GM21390 (cell line): ENCODE measurements around the gene JMJD1C.
"Not testable (repeated sequence)": the region's sequence is repeated elsewhere in the genome, so short reads cannot be mapped to it uniquely, and the experiment has no call there.

Experiments
- ATAC-seq: cut with Tn5 transposase; IDR thresholded peaks from one replicate; pipeline ENCODE4 v1.9.1; 2021; ENCODE audit not compliant: unreplicated experiment

JMJD1C gene

DNA sequence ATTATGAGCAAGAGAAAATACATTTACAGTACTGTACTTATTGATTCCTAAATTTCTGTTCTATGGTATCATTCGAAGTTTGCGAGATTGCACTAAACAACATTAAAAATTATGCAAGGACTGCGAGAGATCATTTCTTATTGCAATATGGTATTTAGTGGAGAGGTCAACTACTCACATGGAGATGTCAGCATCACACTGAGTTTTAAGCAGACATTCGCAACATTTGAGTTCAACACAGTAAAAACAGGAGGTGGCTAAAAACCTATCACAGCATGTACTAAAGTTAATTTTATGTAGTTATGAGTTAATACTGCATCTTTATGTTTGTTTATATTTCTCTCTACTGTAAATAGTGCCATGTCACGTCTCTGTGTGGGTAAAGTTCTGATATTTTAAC, 53.5 kb downstream of the JMJD1C start:
- no peak for ATAC-seq

- no peak for ATAC-seq
Observed at GRCh38 chr10:63410633-63411032, 55.1 kb downstream of the JMJD1C start.

GRCh38 chr10:63409465-63410027, 56.2 kb downstream of the JMJD1C start:
- no peak for ATAC-seq

- no peak for ATAC-seq
Observed at GRCh38 chr10:63407136-63407662, 58.6 kb downstream of the JMJD1C start.

GRCh38 chr10:63396133-63396761, 69.5 kb downstream of the JMJD1C start:
- no peak for ATAC-seq

GRCh38 chr10:63393050-63393449, 72.7 kb downstream of the JMJD1C start:
- ATAC-seq = no peak

GRCh38 chr10:63392224-63392623, 73.6 kb downstream of the JMJD1C start:
- no peak for ATAC-seq

- ATAC-seq = no peak
Observed at GRCh38 chr10:63391812-63392211, 74.0 kb downstream of the JMJD1C start.

DNA sequence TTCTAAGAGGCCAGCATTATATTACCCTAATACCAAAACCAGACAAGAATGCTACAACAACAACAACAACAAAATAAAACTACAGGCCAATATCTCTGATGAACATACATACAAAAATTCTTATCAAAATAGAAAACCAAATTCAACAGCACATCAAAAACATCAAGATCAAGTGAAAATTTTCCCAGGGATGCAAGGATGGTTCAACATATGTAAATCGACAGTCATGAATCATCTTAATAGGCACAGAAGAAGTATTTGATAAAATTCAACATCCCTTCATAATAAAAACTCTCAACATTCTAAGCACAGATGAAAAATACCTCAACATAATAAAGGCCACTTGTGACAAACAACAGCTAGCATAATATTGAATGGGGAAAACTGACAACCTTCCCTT, 75.3 kb downstream of the JMJD1C start:
- no peak for ATAC-seq

DNA sequence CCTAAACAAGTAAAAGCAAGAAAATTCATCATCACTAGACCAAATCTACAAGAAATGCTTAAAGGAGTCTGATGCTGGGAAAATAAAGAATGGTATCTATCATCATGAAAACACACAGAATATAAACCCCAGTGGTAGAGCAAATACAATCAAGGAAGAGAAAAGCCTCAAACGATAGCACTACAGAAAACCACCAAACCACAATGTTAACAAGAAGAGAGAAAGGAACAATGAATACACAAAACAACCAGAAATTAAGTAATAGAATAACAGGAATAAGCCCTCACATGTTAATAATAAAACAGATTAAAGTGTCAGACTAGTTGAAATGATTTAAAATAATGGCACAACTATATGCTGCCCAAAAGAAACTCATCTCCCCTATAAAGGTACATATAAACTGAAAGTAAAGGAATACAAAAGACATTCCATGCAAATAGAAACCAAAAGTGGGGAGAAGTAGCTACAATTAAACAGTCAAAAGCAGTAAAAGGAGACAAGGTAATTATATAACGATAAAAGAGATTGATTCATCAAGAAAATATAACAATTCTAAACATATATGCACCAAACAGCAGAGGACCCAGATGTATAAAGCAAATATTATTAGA, 77.3 kb downstream of the JMJD1C start:
- peak; percentile 66 for ATAC-seq

DNA sequence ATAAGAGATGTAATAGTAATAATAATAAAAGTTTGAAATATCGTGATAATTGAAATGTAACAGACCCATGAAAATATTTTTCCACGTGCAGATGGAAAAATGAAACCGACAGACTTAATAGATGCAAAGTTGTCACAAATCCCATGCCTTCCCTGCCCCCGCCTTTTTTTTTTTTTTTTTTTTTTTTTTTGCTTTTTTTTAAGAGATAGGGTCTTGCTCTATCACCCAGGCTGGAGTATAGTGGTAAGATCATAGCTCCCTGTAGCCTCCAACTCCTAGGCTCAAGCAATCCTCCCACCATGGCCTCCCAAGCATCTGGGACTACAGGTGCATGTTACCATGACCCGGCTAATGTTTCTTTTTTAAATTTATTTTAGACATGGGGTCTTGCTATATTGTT, 80.5 kb downstream of the JMJD1C start:
- no peak for ATAC-seq

DNA sequence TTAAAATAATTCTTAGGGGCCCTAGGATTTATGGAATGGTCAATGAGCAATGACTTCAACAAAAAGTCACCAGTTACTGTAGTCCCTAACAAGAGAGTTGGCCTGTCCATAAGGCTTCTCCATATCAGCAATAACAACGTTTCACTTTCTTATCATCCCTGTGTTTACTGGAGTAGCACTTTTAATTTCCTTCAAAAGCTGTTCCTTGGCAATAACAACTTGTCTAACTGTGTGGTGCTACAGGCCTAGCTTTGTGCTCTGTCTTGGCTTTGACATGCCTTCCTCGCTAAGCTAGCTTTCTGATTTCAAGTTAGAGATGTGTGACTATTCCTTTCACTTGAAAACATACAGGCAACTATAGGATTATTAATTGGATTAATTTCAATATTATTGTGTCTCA, 81.1 kb downstream of the JMJD1C start:
- ATAC-seq = no peak

DNA sequence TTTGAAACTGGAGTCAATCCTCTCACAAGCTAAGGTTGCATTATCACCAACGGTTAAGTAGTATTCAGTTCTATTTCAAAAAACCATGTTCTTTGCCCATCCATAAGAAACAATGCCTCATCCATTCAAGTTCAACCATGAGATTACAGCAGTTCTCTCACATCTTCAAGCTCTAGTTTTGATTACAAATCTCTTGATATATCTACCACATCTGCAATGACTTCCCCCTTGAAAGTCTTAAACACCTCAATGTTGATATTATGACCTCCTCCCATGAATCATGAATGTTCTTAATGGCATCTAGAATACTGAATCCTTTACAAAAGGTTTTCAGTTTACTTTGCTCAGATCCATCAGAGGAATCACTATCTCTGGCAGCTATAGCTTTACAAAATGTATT, 81.8 kb downstream of the JMJD1C start:
- ATAC-seq = no peak

DNA sequence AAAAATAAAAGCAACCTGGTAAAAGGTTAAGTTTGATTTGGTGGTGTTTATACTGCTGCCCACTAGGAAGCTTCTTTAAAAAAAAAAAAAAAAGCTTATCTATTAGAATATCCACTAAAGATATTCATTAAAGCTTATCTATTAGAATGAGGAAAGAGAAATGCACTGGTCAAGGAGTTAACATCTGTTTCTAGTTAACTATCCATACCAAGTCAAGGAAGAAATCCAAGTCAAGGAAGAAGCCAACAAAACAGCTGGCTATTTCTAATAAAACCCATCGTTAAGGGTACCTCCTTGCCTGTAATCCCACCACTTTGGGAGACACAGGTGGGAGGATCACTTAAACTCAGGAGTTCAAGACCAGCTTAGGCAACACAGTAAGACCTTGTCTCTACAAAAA, 82.6 kb downstream of the JMJD1C start:
- no peak for ATAC-seq

DNA sequence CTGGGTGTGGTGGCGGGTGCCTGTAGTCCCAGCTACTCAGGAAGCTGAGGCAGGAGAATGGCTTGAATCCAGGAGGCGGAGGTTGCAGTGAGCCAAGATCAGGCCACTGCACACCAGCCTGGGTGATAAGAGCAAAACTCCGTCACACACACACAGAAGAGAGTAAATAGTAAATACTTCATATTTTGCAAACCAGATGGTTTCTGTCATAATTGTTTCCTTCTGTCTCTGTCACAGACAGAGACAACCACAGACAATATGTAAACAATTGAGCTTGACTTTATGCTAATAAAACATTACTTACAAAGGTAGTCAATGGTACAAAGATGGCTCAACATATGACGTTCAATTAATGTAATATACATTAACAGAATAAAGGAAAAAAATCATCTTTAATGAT, 83.7 kb downstream of the JMJD1C start:
- ATAC-seq = no peak

- ATAC-seq = not testable (repeated sequence)
Observed at GRCh38 chr10:63377305-63377661, 88.5 kb downstream of the JMJD1C start.

DNA sequence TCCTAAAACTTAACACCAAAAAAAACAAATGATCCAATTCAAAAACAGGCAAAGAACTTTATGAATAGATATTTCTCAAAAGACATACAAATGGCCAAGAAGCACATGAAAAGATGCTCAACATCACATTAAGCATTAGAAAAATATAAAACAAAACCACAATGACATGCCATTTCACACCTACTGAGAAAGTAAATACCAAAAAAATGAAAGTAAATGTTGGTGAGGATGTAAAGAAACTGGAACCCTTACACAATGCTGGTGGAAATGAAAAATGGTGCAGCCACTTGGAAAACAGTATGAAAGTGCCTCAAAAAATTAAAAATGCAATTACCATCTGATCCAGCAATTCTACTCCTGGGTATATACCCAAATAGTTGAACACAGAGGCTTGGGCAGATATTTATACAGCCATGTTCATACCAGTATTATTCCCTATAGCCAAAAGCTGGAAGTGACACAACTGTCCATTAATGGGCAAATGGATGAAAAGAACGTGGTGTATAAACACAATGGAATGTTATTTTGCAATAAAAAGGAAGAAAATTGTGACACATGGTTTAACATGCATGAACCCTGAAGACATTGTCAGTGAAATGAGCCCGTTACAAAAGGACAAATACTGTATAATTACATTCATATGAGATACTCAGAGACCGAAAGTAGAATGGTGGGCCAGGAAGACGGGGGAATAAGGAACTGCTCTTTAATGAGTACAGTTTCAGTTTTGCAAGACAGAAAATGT, 89.0 kb downstream of the JMJD1C start:
- peak; percentile 99 for ATAC-seq

- no peak for ATAC-seq
Observed at GRCh38 chr10:63375859-63376258, 89.9 kb downstream of the JMJD1C start.

DNA sequence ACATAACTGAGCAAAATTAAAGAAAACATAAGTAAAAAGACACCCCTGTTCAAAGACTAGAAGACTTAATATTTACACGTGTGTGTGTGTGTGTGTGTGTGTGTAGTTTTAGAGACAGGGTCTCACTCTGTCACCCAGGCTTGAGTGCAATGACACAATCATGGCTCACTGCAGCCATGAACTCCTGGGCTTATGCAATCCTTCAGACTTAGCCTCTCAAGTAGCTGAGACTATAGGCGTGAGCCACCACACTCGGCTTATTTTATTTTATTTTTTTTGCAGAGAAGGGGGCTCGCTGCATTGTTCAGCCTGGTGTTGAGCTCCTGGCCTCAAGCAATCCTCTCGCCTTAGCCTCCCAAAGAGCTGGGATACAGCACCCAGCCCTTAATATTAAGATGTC, 90.3 kb downstream of the JMJD1C start:
- ATAC-seq = no peak

GRCh38 chr10:63374991-63375390, 90.8 kb downstream of the JMJD1C start:
- ATAC-seq = no peak

DNA sequence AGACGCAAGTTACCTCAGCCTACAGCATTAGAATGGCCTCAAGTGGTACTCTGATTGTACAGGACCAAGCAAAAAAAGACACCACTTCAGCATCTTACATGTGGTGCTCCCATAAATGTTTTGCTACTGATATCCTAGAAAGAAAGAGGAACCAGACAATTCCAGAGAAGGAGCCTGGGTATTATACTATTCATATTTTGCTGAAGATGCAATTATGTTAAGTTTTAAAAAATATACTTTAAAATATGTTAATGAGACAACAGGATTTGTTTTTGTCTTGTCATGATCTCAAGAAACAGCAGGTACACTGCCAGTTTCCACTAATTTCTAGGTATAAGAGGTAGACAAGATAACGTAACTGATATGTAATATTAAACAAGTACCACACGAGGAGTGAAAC, 92.6 kb downstream of the JMJD1C start:
- ATAC-seq = no peak

DNA sequence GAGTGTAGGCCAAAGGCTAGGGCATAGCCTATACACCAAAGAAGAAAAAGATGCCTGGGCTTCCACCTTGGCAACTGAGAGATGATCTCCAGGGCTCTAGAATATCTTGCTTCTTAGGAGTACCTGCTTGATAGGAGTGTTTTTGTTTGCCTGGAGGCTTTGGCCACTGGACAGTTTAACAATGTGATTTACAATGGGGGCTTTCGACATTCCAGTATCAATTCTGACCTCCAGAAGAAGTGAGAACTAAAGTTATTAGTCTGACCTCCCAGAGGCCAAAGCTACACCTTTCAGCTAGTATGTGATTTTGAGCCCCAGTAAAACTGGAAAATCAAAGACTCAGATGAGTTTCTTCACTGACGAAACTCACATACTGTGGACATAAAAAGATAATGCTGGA, 96.1 kb downstream of the JMJD1C start:
- ATAC-seq = no peak
